ENCODE measurements around the gene BHLHE40.
"Not testable (repeated sequence)": the region's sequence is repeated elsewhere in the genome, so short reads cannot be mapped to it uniquely, and the experiment has no call there.

The BHLHE40 gene

DNA sequence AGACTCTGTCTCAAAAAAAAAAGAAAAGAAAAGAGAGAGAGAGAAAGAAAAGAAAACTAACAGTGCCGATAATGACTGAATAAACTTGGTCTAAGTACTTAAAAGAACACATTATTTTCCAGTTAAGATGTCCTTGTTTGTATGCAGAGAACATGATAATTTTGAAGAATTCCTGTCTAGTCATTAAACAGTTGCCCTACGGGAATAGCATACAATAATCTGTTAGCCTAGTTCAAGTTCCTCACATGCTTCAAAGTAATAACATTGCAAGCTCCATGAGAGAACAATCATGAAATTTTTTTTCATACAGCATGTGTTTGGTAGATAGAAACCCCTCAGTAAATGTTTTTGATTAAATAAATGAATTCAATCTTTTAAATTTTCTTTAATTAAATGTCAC is 23.1 kb upstream of the BHLHE40 start:
- no peak for ATAC-seq
- no peak for TF ChIP-seq GLIS3 (CRISPR knock-in tag; IDR thresholded peaks at IDR 0.05)
- no peak for TF ChIP-seq TOX (CRISPR knock-in tag; IDR thresholded peaks at IDR 0.05; ENCODE audit: borderline replicate concordance)
- TF ChIP-seq TCF4 (CRISPR knock-in tag; IDR thresholded peaks at IDR 0.05; ENCODE audit: borderline replicate concordance), result no peak
- TF ChIP-seq CSRNP3 (CRISPR knock-in tag; IDR thresholded peaks at IDR 0.05), result no peak
- no peak for TF ChIP-seq ZNF70 (CRISPR knock-in tag; IDR thresholded peaks at IDR 0.05)
- no peak for TF ChIP-seq PPARA (CRISPR knock-in tag; IDR thresholded peaks at IDR 0.05; ENCODE audit: borderline replicate concordance)
- no peak for TF ChIP-seq ZNF565 (CRISPR knock-in tag; conservative IDR thresholded peaks at IDR 0.05; ENCODE audit: low read depth)
- TF ChIP-seq, protein P1, sequence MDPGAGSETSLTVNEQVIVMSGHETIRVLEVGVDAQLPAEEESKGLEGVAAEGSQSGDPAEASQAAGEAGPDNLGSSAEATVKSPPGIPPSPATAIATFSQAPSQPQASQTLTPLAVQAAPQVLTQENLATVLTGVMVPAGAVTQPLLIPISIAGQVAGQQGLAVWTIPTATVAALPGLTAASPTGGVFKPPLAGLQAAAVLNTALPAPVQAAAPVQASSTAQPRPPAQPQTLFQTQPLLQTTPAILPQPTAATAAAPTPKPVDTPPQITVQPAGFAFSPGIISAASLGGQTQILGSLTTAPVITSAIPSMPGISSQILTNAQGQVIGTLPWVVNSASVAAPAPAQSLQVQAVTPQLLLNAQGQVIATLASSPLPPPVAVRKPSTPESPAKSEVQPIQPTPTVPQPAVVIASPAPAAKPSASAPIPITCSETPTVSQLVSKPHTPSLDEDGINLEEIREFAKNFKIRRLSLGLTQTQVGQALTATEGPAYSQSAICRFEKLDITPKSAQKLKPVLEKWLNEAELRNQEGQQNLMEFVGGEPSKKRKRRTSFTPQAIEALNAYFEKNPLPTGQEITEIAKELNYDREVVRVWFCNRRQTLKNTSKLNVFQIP (CRISPR knock-in tag; IDR thresholded peaks at IDR 0.05; ENCODE audit: borderline replicate concordance, low read depth), result no peak
- TF ChIP-seq SNAI2 (CRISPR knock-in tag; IDR thresholded peaks at IDR 0.05), result no peak

DNA sequence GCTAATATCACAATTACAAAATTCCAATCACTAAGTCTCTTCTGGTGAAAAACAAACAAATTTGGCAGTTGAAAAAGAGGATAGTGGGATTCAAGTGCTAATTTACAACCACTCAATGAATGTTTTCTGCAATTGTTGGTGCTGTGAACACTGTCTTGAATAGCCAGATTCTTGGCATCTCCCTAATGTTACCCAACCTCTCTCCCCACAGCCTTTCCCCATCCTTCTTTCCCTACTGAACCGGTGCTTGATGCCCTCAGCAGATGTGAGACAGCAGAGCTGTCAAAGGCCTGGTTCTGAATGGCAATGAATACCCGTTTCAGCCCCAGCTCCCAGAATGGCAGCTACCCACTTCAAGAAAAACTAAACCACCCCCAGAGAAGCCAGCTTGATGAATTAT is 22.5 kb upstream of the BHLHE40 start:
- TF ChIP-seq ZNF8 (CRISPR knock-in tag; IDR thresholded peaks at IDR 0.05), result no peak
- TF ChIP-seq ZNF565 (CRISPR knock-in tag; conservative IDR thresholded peaks at IDR 0.05; ENCODE audit: low read depth), result no peak
- no peak for TF ChIP-seq TOX (CRISPR knock-in tag; IDR thresholded peaks at IDR 0.05; ENCODE audit: borderline replicate concordance)
- TF ChIP-seq ZNF70 (CRISPR knock-in tag; IDR thresholded peaks at IDR 0.05), result no peak
- no peak for TF ChIP-seq OSR1 (CRISPR knock-in tag; IDR thresholded peaks at IDR 0.05)
- no peak for TF ChIP-seq ISL1 (CRISPR knock-in tag; IDR thresholded peaks at IDR 0.05)
- no peak for TF ChIP-seq ZFP30 (CRISPR knock-in tag; IDR thresholded peaks at IDR 0.05)
- TF ChIP-seq, protein P1 (CRISPR knock-in tag; IDR thresholded peaks at IDR 0.05; ENCODE audit: borderline replicate concordance, low read depth), result no peak
- no peak for TF ChIP-seq RARB (CRISPR knock-in tag; IDR thresholded peaks at IDR 0.05)
- TF ChIP-seq PPARA (CRISPR knock-in tag; IDR thresholded peaks at IDR 0.05; ENCODE audit: borderline replicate concordance), result no peak
- TF ChIP-seq, protein P2, sequence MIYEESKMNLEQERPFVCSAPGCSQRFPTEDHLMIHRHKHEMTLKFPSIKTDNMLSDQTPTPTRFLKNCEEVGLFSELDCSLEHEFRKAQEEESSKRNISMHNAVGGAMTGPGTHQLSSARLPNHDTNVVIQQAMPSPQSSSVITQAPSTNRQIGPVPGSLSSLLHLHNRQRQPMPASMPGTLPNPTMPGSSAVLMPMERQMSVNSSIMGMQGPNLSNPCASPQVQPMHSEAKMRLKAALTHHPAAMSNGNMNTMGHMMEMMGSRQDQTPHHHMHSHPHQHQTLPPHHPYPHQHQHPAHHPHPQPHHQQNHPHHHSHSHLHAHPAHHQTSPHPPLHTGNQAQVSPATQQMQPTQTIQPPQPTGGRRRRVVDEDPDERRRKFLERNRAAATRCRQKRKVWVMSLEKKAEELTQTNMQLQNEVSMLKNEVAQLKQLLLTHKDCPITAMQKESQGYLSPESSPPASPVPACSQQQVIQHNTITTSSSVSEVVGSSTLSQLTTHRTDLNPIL (CRISPR knock-in tag; IDR thresholded peaks at IDR 0.05; ENCODE audit: low read depth), result no peak
- TF ChIP-seq SNAI2 (CRISPR knock-in tag; IDR thresholded peaks at IDR 0.05), result no peak
- TF ChIP-seq ARNTL (CRISPR knock-in tag; IDR thresholded peaks at IDR 0.05; ENCODE audit: borderline replicate concordance, low read depth), result no peak
- TF ChIP-seq TSHZ2 (CRISPR knock-in tag; IDR thresholded peaks at IDR 0.05), result no peak
- ATAC-seq, result no peak

DNA sequence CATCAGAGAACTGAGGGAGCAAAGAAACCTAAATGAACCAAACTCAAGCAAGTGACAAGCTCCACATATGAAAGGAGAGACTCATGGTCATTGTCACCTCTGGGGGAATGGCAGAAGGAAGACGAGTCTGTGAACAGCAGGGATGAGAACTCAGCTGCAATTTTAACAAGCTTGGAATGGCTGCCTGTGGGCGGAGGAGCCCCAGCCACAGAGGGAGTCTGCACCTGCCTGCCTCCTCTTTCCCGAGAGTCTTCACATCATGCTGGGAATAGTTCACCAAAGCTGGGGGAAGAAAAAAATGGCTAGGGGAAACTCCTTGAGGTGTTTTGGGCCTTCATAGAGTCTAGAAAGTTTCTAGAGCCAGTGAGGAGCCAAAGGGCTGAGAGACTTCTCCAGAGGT is 21.3 kb upstream of the BHLHE40 start:
- ATAC-seq, result no peak
- TF ChIP-seq ESRRG (CRISPR knock-in tag; IDR thresholded peaks at IDR 0.05) (no peak), ZFP30 (CRISPR knock-in tag; IDR thresholded peaks at IDR 0.05) (no peak), ZC3H10 (CRISPR knock-in tag; IDR thresholded peaks at IDR 0.05) (no peak), GLIS3 (CRISPR knock-in tag; IDR thresholded peaks at IDR 0.05) (no peak)

DNA sequence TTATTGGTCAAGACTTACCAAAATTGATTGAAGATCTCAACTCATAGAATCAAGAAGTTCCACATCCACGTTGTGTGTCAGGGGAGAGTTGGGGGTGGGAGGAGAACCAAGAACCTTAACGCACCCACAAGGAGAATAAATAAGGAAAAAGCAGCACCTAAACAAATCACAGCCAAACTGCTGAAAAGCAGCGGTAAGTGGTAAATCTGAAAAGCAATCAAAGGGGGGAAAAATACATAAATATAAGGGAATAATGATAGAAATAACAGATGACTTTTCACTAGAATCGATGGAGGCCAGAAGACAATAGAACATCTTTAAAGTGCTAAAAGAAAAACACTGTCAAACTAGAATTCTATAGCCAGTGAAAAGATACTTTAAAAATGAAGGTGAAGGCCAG is 20.1 kb upstream of the BHLHE40 start:
- TF ChIP-seq BACH2 (CRISPR knock-in tag; IDR thresholded peaks at IDR 0.05; ENCODE audit: borderline replicate concordance) (no peak), TSHZ2 (CRISPR knock-in tag; IDR thresholded peaks at IDR 0.05) (no peak), ESRRG (CRISPR knock-in tag; IDR thresholded peaks at IDR 0.05) (no peak), ARNTL (CRISPR knock-in tag; IDR thresholded peaks at IDR 0.05; ENCODE audit: borderline replicate concordance, low read depth) (no peak), ZFP30 (CRISPR knock-in tag; IDR thresholded peaks at IDR 0.05) (no peak), GLIS3 (CRISPR knock-in tag; IDR thresholded peaks at IDR 0.05) (no peak), PPARA (CRISPR knock-in tag; IDR thresholded peaks at IDR 0.05; ENCODE audit: borderline replicate concordance) (no peak)
- TF ChIP-seq, protein P1 (CRISPR knock-in tag; IDR thresholded peaks at IDR 0.05; ENCODE audit: borderline replicate concordance, low read depth), result no peak
- ATAC-seq, result no peak

GRCh38 chr3:4961865-4962264 is 17.4 kb upstream of the BHLHE40 start:
- ATAC-seq, result not testable (repeated sequence)
